A549 (cell line): ENCODE measurements around the gene CYSLTR2. TPM values are rescaled to one million over a fixed set of nuclear protein-coding genes. Genes with fewer than 3 reads are reported as not detected.

Source experiments
- ATAC-seq, 2 experiments: fragments of 200-7000 bp in 1 of 2; fragments of >200 bp in 1 of 2; cut with Nextera tagmentation in 1 of 2; cut with Tn5 transposase in 1 of 2; 3 replicates each; pipeline versions ENCODE4 v1.8.0 to v1.9.1; 2018 to 2020; ENCODE audit warnings: mild to moderate bottlenecking in 1 of 2, moderate library complexity in 1 of 2
- CTCF ChIA-PET: fragments of 300-600 bp; sonication (Branson Sonifier 250); formaldehyde crosslinking; extraction: SDS; loops from one replicate; lab custom pipeline; 2021; ENCODE audit warnings: antibody characterized with exemption, inconsistent platforms; lab: Yijun Ruan, JAX
- POLR2A ChIA-PET: fragments of 350-600 bp; formaldehyde crosslinking; extraction: SDS; loops from one replicate; lab custom pipeline; 2021; ENCODE audit warnings: antibody characterized with exemption, inconsistent platforms; lab: Yijun Ruan, JAX
- DNase-seq, 2 experiments: peaks; one replicate each; pipeline versions ENCODE4 v3.0.0 to v3.0.0-alpha.2; 2011 to 2016; ENCODE audit warnings: low read depth in 1 of 2, low spot score in 1 of 2
- FAIRE-seq: peaks from 2 replicates; lab custom pipeline; 2011; peaks lifted over from hg19 to GRCh38; lab: Jason Lieb, UNC
- H3K27ac ChIP-seq, 2 experiments: fragments of >200 bp; sonication (Bioruptor Twin); formaldehyde crosslinking; 3 replicates each; pipeline ENCODE4 v1.5.1; 2016 to 2017
- H3K4me1 ChIP-seq: fragments of >200 bp; sonication (Bioruptor Twin); formaldehyde crosslinking; 3 replicates; pipeline ENCODE4 v1.6.1; 2016
- H3K4me2 ChIP-seq: fragments of >200 bp; sonication (Bioruptor Twin); formaldehyde crosslinking; 3 replicates; pipeline ENCODE4 v1.6.1; 2016
- H3K4me3 ChIP-seq: fragments of >200 bp; sonication (Bioruptor Twin); formaldehyde crosslinking; 3 replicates; pipeline ENCODE4 v1.5.1; 2016
- H3K9me3 ChIP-seq: fragments of >200 bp; sonication (Bioruptor Twin); formaldehyde crosslinking; 3 replicates; pipeline ENCODE4 v1.6.1; 2016
- ELK1 ChIP-seq: fragments of 150-350 bp; IDR thresholded peaks from 2 replicates; pipeline ENCODE4 v1.6.1; 2014; ENCODE audit warnings: low read depth, mild to moderate bottlenecking, low read length
- EP300 ChIP-seq, 2 experiments: fragments of >200 bp; sonication (Bioruptor Twin); formaldehyde crosslinking; IDR thresholded peaks; 2 replicates in 1 of 2; 3 replicates in 1 of 2; pipeline ENCODE4 v1.6.1; 2016 to 2017
- FOSL2 ChIP-seq, 2 experiments: fragments of 450-650 bp in 1 of 2; fragments of >200 bp in 1 of 2; sonication (Bioruptor Twin) in 1 of 2; formaldehyde crosslinking; IDR thresholded peaks; 2 replicates each; pipeline versions ENCODE4 v1.5.0 to v1.6.1; 2016 to 2020; ENCODE audit warnings: mild to moderate bottlenecking in 1 of 2, moderate library complexity in 1 of 2
- GATA3 ChIP-seq: IDR thresholded peaks from 2 replicates; pipeline ENCODE4 v1.6.1; 2012; ENCODE audit warnings: borderline replicate concordance
- HEYL ChIP-seq: fragments of 250-450 bp; sonication (Bioruptor Pico); IDR thresholded peaks from 2 replicates; pipeline ENCODE4 v1.8.0; 2021; ENCODE audit warnings: mild to moderate bottlenecking, moderate library complexity
- HOXA7 ChIP-seq: fragments of 250-450 bp; sonication (Bioruptor Pico); IDR thresholded peaks from 2 replicates; pipeline ENCODE4 v1.5.0; 2020; ENCODE audit warnings: mild to moderate bottlenecking, moderate library complexity
- JUN ChIP-seq, 2 experiments: fragments of >200 bp; sonication (Bioruptor Twin); formaldehyde crosslinking; IDR thresholded peaks; 2 replicates in 1 of 2; 3 replicates in 1 of 2; pipeline ENCODE4 v1.6.1; 2016 to 2017
- JUNB ChIP-seq: fragments of >200 bp; sonication (Bioruptor Twin); formaldehyde crosslinking; IDR thresholded peaks from 2 replicates; pipeline ENCODE4 v1.6.1; 2016
- MAZ ChIP-seq: fragments of 150-350 bp; IDR thresholded peaks from 2 replicates; pipeline ENCODE4 v1.6.1; 2014; ENCODE audit warnings: antibody characterized with exemption, low read depth, low read length, borderline replicate concordance
- MYC ChIP-seq: IDR thresholded peaks from 2 replicates; pipeline ENCODE4 v1.6.1; 2012; ENCODE audit warnings: mild to moderate bottlenecking, inconsistent platforms, low read length, improper control_type of control experiment, borderline replicate concordance
- NFE2L2 ChIP-seq: fragments of 150-350 bp; conservative IDR thresholded peaks from 2 replicates; pipeline ENCODE4 v1.6.1; 2014; ENCODE audit warnings: low read length
- NR3C1 ChIP-seq: fragments of >200 bp; sonication (Bioruptor Twin); formaldehyde crosslinking; IDR thresholded peaks from 3 replicates; pipeline ENCODE4 v1.6.1; 2017
- POLR2A ChIP-seq: IDR thresholded peaks from 2 replicates; pipeline ENCODE4 v1.6.1; 2012; ENCODE audit warnings: mild to moderate bottlenecking, low read length
- RAD21 ChIP-seq, 2 experiments: fragments of >200 bp in 1 of 2; sonication (Bioruptor Twin) in 1 of 2; formaldehyde crosslinking in 1 of 2; IDR thresholded peaks in 1 of 2; conservative IDR thresholded peaks in 1 of 2; 2 replicates in 1 of 2; 3 replicates in 1 of 2; pipeline ENCODE4 v1.6.1; 2012 to 2018; ENCODE audit warnings: inconsistent platforms in 1 of 2
- RCOR1 ChIP-seq: fragments of 150-350 bp; IDR thresholded peaks from 2 replicates; pipeline ENCODE4 v1.6.1; 2014; ENCODE audit warnings: antibody characterized with exemption, low read length, low read depth
- RNF2 ChIP-seq: fragments of 200-600 bp; sonication (generic); IDR thresholded peaks from 2 replicates; pipeline ENCODE4 v1.6.1; 2016; ENCODE audit warnings: low read depth, mild to moderate bottlenecking, antibody characterized with exemption, moderate library complexity, borderline replicate concordance
- SREBF2 ChIP-seq: fragments of 450-650 bp; IDR thresholded peaks from 2 replicates; pipeline ENCODE4 v1.6.1; 2014; ENCODE audit warnings: mild to moderate bottlenecking, moderate library complexity
- USF2 ChIP-seq: fragments of 450-650 bp; IDR thresholded peaks from 2 replicates; pipeline ENCODE4 v1.6.1; 2014; ENCODE audit warnings: antibody characterized with exemption
- WGBS: methylation state at CpG from one replicate; pipeline ENCODE4 v1.1.6; 2017; ENCODE audit errors: missing lambda C conversion rate; 5-methylcytosine and 5-hydroxymethylcytosine counted together
- polyA plus RNA-seq, 4 experiments: library from polyadenylated mRNA; depleted of rRNA in 3 of 4; stranded (reverse); fragments of >200 nt; fragmentation: RNase III in 1 of 4; extraction: RNeasy Plus Mini Kit Qiagen cat#74134 plus additional on column Dnase treatment in 1 of 4; gene quantifications; 2 replicates in 3 of 4; 3 replicates in 1 of 4; pipeline ENCODE4 v1.2.3, GENCODE V29; 2011 to 2017

Gene CYSLTR2
- polyA plus RNA-seq, 2 of the 4 experiments (the other 2 are of a cell fraction): not detected

- ATAC-seq (no peak), FAIRE-seq (no peak), DNase-seq (no peak)
- Histone ChIP-seq H3K9me3 (no peaks in the 10 kb centered on the region), H3K4me2 (no peak overlapping the region), H3K4me1 (no peaks in the 10 kb centered on the region), H3K4me3 (no peak overlapping the region), H3K27ac (no peak overlapping the region)
- 2% methylated on average over 3 of the region's 3 CpGs for WGBS
- TF ChIP-seq NR3C1: no peak
- ChIA-PET CTCF (no interaction called here), POLR2A (no interaction called here)
These were observed 768 bp upstream of the CYSLTR2 start for GRCh38 chr13:48652851-48653471.

- POLR2A ChIA-PET: no interaction called here
- Histone ChIP-seq H3K4me1 (no peaks in the 10 kb centered on the region), H3K27ac (no peak overlapping the region), H3K4me2 (no peak overlapping the region), H3K9me3 (no peaks in the 10 kb centered on the region), H3K4me3 (no peak overlapping the region)
- FAIRE-seq: no peak
- WGBS: 0% methylated on average over 1 of the region's 1 CpG
- DNase-seq: no peak
- no peak for ATAC-seq
- TF ChIP-seq JUN (IDR thresholded peaks at IDR 0.05): no peak
- TF ChIP-seq SREBF2: no peak
- no peak for TF ChIP-seq JUNB
- no peak for TF ChIP-seq RCOR1
- CTCF ChIA-PET: interaction anchor here (1.1 kb wide), 1 partner anchor 559 kb away, joined by 3 read pairs; no protein-coding TSS in a partner anchor
These were observed 782 bp downstream of the CYSLTR2 start for GRCh38 chr13:48654511-48654910.

GRCh38 chr13:48655291-48655690, 1.6 kb downstream of the CYSLTR2 start:
- no peak for FAIRE-seq

GRCh38 chr13:48656608-48657007, 2.9 kb downstream of the CYSLTR2 start:
- H3K4me2 ChIP-seq: no peak overlapping the region
- FAIRE-seq (no peak), DNase-seq (no peak), ATAC-seq (no peak)
- CTCF ChIA-PET: interaction anchor here (1.1 kb wide), 1 partner anchor 9 kb away, joined by 3 read pairs; no protein-coding TSS in a partner anchor
- no peak for TF ChIP-seq NR3C1
- TF ChIP-seq MAZ: no peak
- no peak for TF ChIP-seq EP300 (IDR thresholded peaks at IDR 0.05)
- TF ChIP-seq RAD21 (conservative IDR thresholded peaks at IDR 0.05 in 1 of 2, IDR thresholded peaks at IDR 0.05 in 1 of 2): no peak
- TF ChIP-seq NFE2L2: no peak
- no peak for TF ChIP-seq GATA3
- no peak for TF ChIP-seq POLR2A
- no peak for TF ChIP-seq FOSL2 (IDR thresholded peaks at IDR 0.05)
- no peak for TF ChIP-seq FOSL2 (CRISPR knock-in tag; IDR thresholded peaks at IDR 0.05)
- no peak for TF ChIP-seq USF2
- H3K4me1 ChIP-seq: no peaks in the 10 kb centered on the region
- H3K27ac ChIP-seq: no peak overlapping the region
- H3K4me3 ChIP-seq: no peak overlapping the region
- H3K9me3 ChIP-seq: no peaks in the 10 kb centered on the region
- WGBS: 29% methylated on average over 3 of the region's 3 CpGs
- POLR2A ChIA-PET: no interaction called here

More at GRCh38 chr13:48655291-48655690, 1.6 kb downstream of the CYSLTR2 start:
- no peaks in the 10 kb centered on the region for H3K9me3 ChIP-seq
- H3K4me1 ChIP-seq: no peaks in the 10 kb centered on the region
- no peak overlapping the region for H3K4me3 ChIP-seq
- POLR2A ChIA-PET: no interaction called here
- H3K27ac ChIP-seq: no peak overlapping the region
- DNase-seq (no peak), ATAC-seq (no peak)
- WGBS: 47% methylated on average over 4 of the region's 4 CpGs
- no peak overlapping the region for H3K4me2 ChIP-seq
- TF ChIP-seq ELK1 (no peak), RNF2 (no peak), HOXA7 (CRISPR knock-in tag) (no peak), NR3C1 (no peak), HEYL (CRISPR knock-in tag) (no peak), MYC (no peak)
- TF ChIP-seq, all 56 proteins: peak for 0
- CTCF ChIA-PET: no interaction called here
